PC-9 (cell line): Measurements from ENCODE around the gene ST7.

ENCODE experiments used
- CTCF ChIP-seq: fragments of 200-600 bp; sonication (generic); conservative IDR thresholded peaks from 2 replicates; pipeline ENCODE4 v1.6.1; 2017; ENCODE audit warnings: mixed run types, antibody characterized with exemption, mild to moderate bottlenecking, moderate library complexity
- EZH2 ChIP-seq: fragments of 200-600 bp; sonication (generic); IDR thresholded peaks from 2 replicates; pipeline ENCODE4 v1.8.0; 2017; ENCODE audit warnings: antibody characterized with exemption, low read depth

GRCh38 chr7:117086788-117087187 is 133.5 kb downstream of the ST7 start:
- TF ChIP-seq EZH2 (no peak), CTCF (no peak)
